Naive thymus-derived CD8-positive, alpha-beta T cell (primary cell): ENCODE measurements around the gene PABPC1L2B. TPM values are rescaled to one million over a fixed set of nuclear protein-coding genes. Genes with fewer than 3 reads are reported as not detected.
"Not testable (repeated sequence)": the region's sequence is repeated elsewhere in the genome, so short reads cannot be mapped to it uniquely, and the experiment has no call there.

Experiments
- ATAC-seq, 2 donors: fragments of 150-1000 bp; cut with Tn5 transposase in 1 of 2; sonication (Bioruptor Pico), chemical (Tn5 transposase) in 1 of 2; 1 replicate in 1 of 2; 2 replicates in 1 of 2; pipeline ENCODE4 v1.10.0; 2021; ENCODE audit warnings: mild to moderate bottlenecking in 2 of 2, moderate library complexity in 2 of 2
- POLR2A ChIA-PET: fragments of 350-600 bp; sonication (Branson Sonifier 250); formaldehyde crosslinking; loops from one replicate; lab custom pipeline; 2021; ENCODE audit warnings: antibody characterized with exemption; lab: Charles Lee
- DNase-seq, 10 donors: peaks; one replicate each; pipeline versions ENCODE4 v3.0.0 to v3.0.0-alpha.2; 2020 to 2022
- H3K27ac Mint-ChIP-seq, 10 donors: one replicate each; pipeline ENCODE4 v1.8.0; 2020 to 2022; ENCODE audit warnings: mild to moderate bottlenecking in 10 of 10, mixed read lengths in 10 of 10, moderate library complexity in 4 of 10, inconsistent platforms in 1 of 10
- H3K27me3 Mint-ChIP-seq, 5 donors: one replicate each; pipeline ENCODE4 v1.8.0; 2021 to 2022; ENCODE audit warnings: mixed read lengths in 5 of 5
- H3K36me3 Mint-ChIP-seq, 3 donors: one replicate each; pipeline ENCODE4 v1.8.0; 2020 to 2022; ENCODE audit warnings: mixed read lengths in 3 of 3, mild to moderate bottlenecking in 2 of 3, inconsistent platforms in 1 of 3
- H3K4me1 Mint-ChIP-seq, 4 donors: one replicate each; pipeline ENCODE4 v1.8.0; 2021 to 2022; ENCODE audit warnings: mixed read lengths in 4 of 4
- H3K4me3 Mint-ChIP-seq, 10 donors: one replicate each; pipeline ENCODE4 v1.8.0; 2020 to 2022; ENCODE audit warnings: mild to moderate bottlenecking in 10 of 10, mixed read lengths in 10 of 10, moderate library complexity in 6 of 10, inconsistent platforms in 1 of 10
- H3K9me3 Mint-ChIP-seq, 9 donors: one replicate each; pipeline ENCODE4 v1.8.0; 2020 to 2022; ENCODE audit warnings: mixed read lengths in 9 of 9, mild to moderate bottlenecking in 3 of 9, inconsistent platforms in 1 of 9, moderate library complexity in 1 of 9
- polyA plus RNA-seq, 3 donors: library from polyadenylated mRNA; unstranded; fragments of 300-500 nt; fragmentation: Illumina TruSeq; gene quantifications; one replicate each; pipeline ENCODE4 v1.2.3, GENCODE V29; 2021
- total RNA-seq, 8 experiments: library from RNA in 2 of 8; stranded (reverse) in 2 of 8; gene quantifications; one replicate each; pipeline ENCODE4 v1.2.3 and lab custom pipeline; 2021 to 2026

Gene PABPC1L2B
- not detected for total RNA-seq
- not detected for polyA plus RNA-seq
- 0 reads per million in 6 experiments for total RNA-seq (lab: John Stamatoyannopoulos, UW)

- H3K36me3 Mint-ChIP-seq, H3K27me3 Mint-ChIP-seq, H3K4me3 Mint-ChIP-seq: not testable (repeated sequence)
Observed at GRCh38 chrX:73002733-73003132, at the start of gene PABPC1L2B. PABPC1L2B (plus strand) TSS chrX:73002939; CDS start chrX:73003643, 704 bp downstream.

GRCh38 chrX:72959971-72960370 lies 42.8 kb upstream of the PABPC1L2B start:
- ATAC-seq, H3K9me3 Mint-ChIP-seq, H3K4me1 Mint-ChIP-seq, H3K36me3 Mint-ChIP-seq, H3K4me3 Mint-ChIP-seq, POLR2A ChIA-PET, DNase-seq, H3K27ac Mint-ChIP-seq, H3K27me3 Mint-ChIP-seq: not testable (repeated sequence)

More at GRCh38 chrX:73002733-73003132, at the start of gene PABPC1L2B:
- H3K9me3 Mint-ChIP-seq, H3K27ac Mint-ChIP-seq, H3K4me1 Mint-ChIP-seq, POLR2A ChIA-PET, DNase-seq, ATAC-seq: not testable (repeated sequence)

GRCh38 chrX:72971859-72972258 lies 30.9 kb upstream of the PABPC1L2B start:
- H3K4me3 Mint-ChIP-seq, H3K27ac Mint-ChIP-seq, H3K4me1 Mint-ChIP-seq, POLR2A ChIA-PET, DNase-seq, H3K27me3 Mint-ChIP-seq, ATAC-seq, H3K9me3 Mint-ChIP-seq, H3K36me3 Mint-ChIP-seq: not testable (repeated sequence)

DNA sequence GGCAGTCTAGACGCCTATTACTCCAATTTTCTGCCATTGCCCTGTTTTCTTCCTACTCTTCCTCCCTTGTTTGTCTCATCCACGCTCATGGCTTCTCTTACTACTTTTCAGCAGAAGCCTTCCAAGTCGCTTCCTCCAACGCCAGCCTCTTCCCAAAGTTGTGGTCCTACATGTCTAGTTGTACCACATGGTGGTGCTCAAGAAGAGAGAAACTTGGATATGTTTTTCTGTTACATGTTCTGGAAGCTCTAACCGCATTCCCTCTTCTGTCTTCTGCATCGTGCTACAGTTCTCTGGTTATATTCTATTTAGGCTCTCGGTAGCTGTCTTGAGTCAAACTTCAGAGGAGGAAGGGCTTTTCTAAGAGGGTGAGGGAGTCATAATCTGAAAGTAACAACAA lies 27.9 kb upstream of the PABPC1L2B start:
- H3K4me3 Mint-ChIP-seq, H3K27ac Mint-ChIP-seq, H3K9me3 Mint-ChIP-seq, H3K36me3 Mint-ChIP-seq, H3K27me3 Mint-ChIP-seq, POLR2A ChIA-PET, ATAC-seq, H3K4me1 Mint-ChIP-seq, DNase-seq: not testable (repeated sequence)

GRCh38 chrX:72980894-72981469 lies 21.8 kb upstream of the PABPC1L2B start:
- not testable (repeated sequence) for ATAC-seq

GRCh38 chrX:73004032-73004431 lies 1.3 kb downstream of the PABPC1L2B start:
- H3K4me3 Mint-ChIP-seq, H3K9me3 Mint-ChIP-seq, H3K36me3 Mint-ChIP-seq, H3K27me3 Mint-ChIP-seq, H3K4me1 Mint-ChIP-seq, ATAC-seq, H3K27ac Mint-ChIP-seq, POLR2A ChIA-PET, DNase-seq: not testable (repeated sequence)

More at GRCh38 chrX:72980894-72981469, 21.8 kb upstream of the PABPC1L2B start:
- POLR2A ChIA-PET, H3K4me1 Mint-ChIP-seq, DNase-seq, H3K27ac Mint-ChIP-seq, H3K4me3 Mint-ChIP-seq: not testable (repeated sequence)
- Mint-ChIP-seq H3K36me3 (peaks cover 0 to 11% (median 0%) of the 10 kb centered on the region in 3 donors), H3K27me3 (peaks cover 1 to 14% (median 5%) of the 10 kb centered on the region in 5 donors), H3K9me3 (peaks cover 0 to 26% (median 9%) of the 10 kb centered on the region in 9 donors)

GRCh38 chrX:73021361-73022092 lies 18.8 kb downstream of the PABPC1L2B start:
- H3K4me1 Mint-ChIP-seq: no peaks in the 10 kb centered on the region
- H3K36me3 Mint-ChIP-seq: peaks cover 0 to 23% (median 0%) of the 10 kb centered on the region in 3 donors
- DNase-seq: no peak
- H3K27ac Mint-ChIP-seq: no peak overlapping the region
- H3K4me3 Mint-ChIP-seq: no peak overlapping the region
- H3K27me3 Mint-ChIP-seq: peaks cover 0 to 14% (median 1%) of the 10 kb centered on the region in 5 donors
- peaks cover 0 to 53% (median 20%) of the 10 kb centered on the region in 9 donors for H3K9me3 Mint-ChIP-seq
- no peak for ATAC-seq
- POLR2A ChIA-PET: no interaction called here

DNA sequence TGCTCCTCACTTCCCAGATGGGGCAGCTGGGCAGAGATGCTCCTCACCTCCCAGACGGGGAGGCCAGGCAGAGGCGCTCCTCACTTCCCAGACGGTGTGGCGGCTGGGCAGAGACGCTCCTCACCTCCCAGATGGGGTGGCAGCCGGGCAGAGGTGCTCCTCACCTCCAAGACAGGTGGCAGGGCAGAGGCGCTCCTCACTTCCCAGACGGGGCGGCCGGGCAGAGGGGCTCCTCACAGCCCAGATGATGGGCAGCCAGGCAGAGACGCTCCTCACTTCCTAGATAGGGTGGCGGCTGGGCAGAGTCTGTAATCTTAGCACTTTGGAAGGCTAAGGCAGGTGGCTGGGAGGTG lies 19.3 kb downstream of the PABPC1L2B start:
- peaks cover 0 to 14% (median 1%) of the 10 kb centered on the region in 5 donors for H3K27me3 Mint-ChIP-seq
- H3K4me3 Mint-ChIP-seq, ATAC-seq, H3K27ac Mint-ChIP-seq, H3K4me1 Mint-ChIP-seq, POLR2A ChIA-PET, DNase-seq: not testable (repeated sequence)
- H3K36me3 Mint-ChIP-seq: peaks cover 0 to 23% (median 0%) of the 10 kb centered on the region in 3 donors
- H3K9me3 Mint-ChIP-seq: peaks cover 0 to 58% (median 20%) of the 10 kb centered on the region in 9 donors

DNA sequence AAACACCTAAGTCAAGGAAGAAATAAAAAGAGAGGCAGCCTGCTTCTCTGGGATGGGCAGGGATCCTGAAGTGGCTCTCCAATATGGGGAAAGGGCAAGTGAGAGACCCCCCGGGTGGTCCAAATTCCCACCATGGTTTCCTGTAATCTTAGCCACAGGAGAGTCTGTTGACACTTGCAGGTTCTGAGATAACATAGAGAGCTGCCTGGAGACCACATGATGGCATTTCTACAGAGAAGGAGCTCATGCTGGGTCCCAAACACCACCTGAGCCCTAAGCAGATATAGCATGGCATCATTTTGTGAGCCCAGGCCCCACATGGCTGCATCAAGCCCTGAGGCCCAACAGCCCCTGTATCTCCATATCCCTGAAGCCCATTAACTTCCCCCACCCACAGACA lies 26.1 kb downstream of the PABPC1L2B start:
- DNase-seq (no peak), ATAC-seq (no peak)
- POLR2A ChIA-PET: no interaction called here
- Mint-ChIP-seq H3K9me3 (peaks cover 0 to 43% (median 17%) of the 10 kb centered on the region in 9 donors), H3K4me1 (no peaks in the 10 kb centered on the region), H3K36me3 (peaks cover 0 to 18% (median 0%) of the 10 kb centered on the region in 3 donors), H3K27ac (no peak overlapping the region), H3K27me3 (peaks cover 0 to 14% (median 0%) of the 10 kb centered on the region in 5 donors), H3K4me3 (no peak overlapping the region)

Other genes with a start within 250 kb of the PABPC1L2B start
- 1 to 10 TPM; 1.9 TPM for gene DMRTC1B, start 226.0 kb upstream of the PABPC1L2B start, total RNA-seq
- gene DMRTC1B, start 226.0 kb upstream of the PABPC1L2B start, polyA plus RNA-seq: 1 to 10 TPM in 2 of 3 donors, under 1 TPM in 1; 0.59 to 2.7 (median 1.2) TPM
- gene FAM236B, start 220.3 kb upstream of the PABPC1L2B start, total RNA-seq: not detected
- gene FAM236B, start 220.3 kb upstream of the PABPC1L2B start, polyA plus RNA-seq: not detected
- gene FAM236D, start 194.7 kb upstream of the PABPC1L2B start, total RNA-seq: not detected
- gene FAM236D, start 194.7 kb upstream of the PABPC1L2B start, polyA plus RNA-seq: not detected
- gene FAM236C, start 90.3 kb upstream of the PABPC1L2B start, total RNA-seq: not detected
- not detected for gene FAM236C, start 90.3 kb upstream of the PABPC1L2B start, polyA plus RNA-seq
- gene FAM236A, start 64.7 kb upstream of the PABPC1L2B start, total RNA-seq: not detected
- not detected for gene FAM236A, start 64.7 kb upstream of the PABPC1L2B start, polyA plus RNA-seq
- 1 to 10 TPM; 1.2 to 1.3 TPM for gene DMRTC1, start 59.1 kb upstream of the PABPC1L2B start, total RNA-seq
- under 1 TPM in 1 of 3 donors, not detected in 2; 0.15 TPM for gene DMRTC1, start 59.1 kb upstream of the PABPC1L2B start, polyA plus RNA-seq
- gene PABPC1L2A, start 76.6 kb downstream of the PABPC1L2B start, total RNA-seq: not detected
- not detected for gene PABPC1L2A, start 76.6 kb downstream of the PABPC1L2B start, polyA plus RNA-seq
- gene NAP1L2, start 211.9 kb downstream of the PABPC1L2B start, total RNA-seq: 10 to 100 TPM; 15.1 to 17.0 TPM
- gene NAP1L2, start 211.9 kb downstream of the PABPC1L2B start, polyA plus RNA-seq: 1 to 10 TPM in 2 of 3 donors, under 1 TPM in 1; 0.75 to 1.4 (median 1.2) TPM